Measurements from ENCODE around the gene CDH20.
"Not testable (repeated sequence)": the region's sequence is repeated elsewhere in the genome, so short reads cannot be mapped to it uniquely, and the experiment has no call there.

GRCh38 chr18:61369671-61370070, 36.4 kb downstream of the CDH20 start:
- TF ChIP-seq CTCF, POLR2A (IDR thresholded peaks at IDR 0.05): not testable (repeated sequence)

Data from prostate gland (tissue), 2 donors.